ENCODE data around the gene TBC1D1. TPM values are rescaled to one million over a fixed set of nuclear protein-coding genes. Genes with fewer than 3 reads are reported as not detected.

The TBC1D1 gene
- total RNA-seq, 3 donors from 2014 or later (not counting 1 experiment from before 2014, with no cell fraction given), result 59.2 to 78.6 (median 68.5) TPM

DNA sequence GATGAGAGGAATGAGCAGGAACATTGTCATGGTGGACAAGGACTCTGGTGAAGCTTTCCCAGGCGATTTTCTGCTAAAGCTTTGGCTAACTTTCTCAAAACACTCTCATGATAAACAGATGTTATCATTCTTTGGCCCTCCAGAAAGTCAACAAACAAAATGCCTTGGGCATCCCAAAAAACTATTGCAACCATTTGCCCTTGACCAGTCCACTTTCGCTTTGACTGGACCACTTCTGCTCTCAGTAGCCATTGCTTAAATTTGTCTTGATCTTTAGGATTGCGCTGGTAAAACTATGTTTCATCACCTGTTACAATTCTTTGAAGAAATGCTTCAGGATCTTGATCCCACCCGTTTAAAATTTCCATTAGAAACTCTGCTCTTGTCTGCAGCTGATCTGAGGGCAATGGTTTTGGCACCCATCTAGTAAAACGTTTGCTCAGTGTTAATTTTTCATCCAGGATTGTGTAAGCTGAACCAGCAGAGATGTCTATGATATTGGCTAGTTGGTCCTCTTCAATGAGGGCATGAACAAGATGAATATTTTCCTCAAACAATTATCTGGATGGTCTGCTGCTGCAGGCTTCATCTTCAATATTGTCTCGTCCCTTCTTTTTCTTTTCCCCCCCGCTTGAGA is 14.8 kb downstream of the TBC1D1 start:
- no peaks in the 10 kb centered on the region for H3K27me3 ChIP-seq (ENCODE audit: control insufficient read depth, insufficient read depth, low read length)
- no peak overlapping the region for H3K27ac ChIP-seq (ENCODE audit: low read length)
- Mint-ChIP-seq H3K9me3 (no peaks in the 10 kb centered on the region), H3K4me3 (no peak overlapping the region), H3K27me3 (ENCODE audit: low read depth in 2 of 2) (no peaks in the 10 kb centered on the region), H3K36me3 (no peaks in the 10 kb centered on the region), H3K4me1 (peaks cover 23 to 27% of the 10 kb centered on the region in 2 donors), H3K27ac (no peak overlapping the region)
- TF ChIP-seq, protein P1, sequence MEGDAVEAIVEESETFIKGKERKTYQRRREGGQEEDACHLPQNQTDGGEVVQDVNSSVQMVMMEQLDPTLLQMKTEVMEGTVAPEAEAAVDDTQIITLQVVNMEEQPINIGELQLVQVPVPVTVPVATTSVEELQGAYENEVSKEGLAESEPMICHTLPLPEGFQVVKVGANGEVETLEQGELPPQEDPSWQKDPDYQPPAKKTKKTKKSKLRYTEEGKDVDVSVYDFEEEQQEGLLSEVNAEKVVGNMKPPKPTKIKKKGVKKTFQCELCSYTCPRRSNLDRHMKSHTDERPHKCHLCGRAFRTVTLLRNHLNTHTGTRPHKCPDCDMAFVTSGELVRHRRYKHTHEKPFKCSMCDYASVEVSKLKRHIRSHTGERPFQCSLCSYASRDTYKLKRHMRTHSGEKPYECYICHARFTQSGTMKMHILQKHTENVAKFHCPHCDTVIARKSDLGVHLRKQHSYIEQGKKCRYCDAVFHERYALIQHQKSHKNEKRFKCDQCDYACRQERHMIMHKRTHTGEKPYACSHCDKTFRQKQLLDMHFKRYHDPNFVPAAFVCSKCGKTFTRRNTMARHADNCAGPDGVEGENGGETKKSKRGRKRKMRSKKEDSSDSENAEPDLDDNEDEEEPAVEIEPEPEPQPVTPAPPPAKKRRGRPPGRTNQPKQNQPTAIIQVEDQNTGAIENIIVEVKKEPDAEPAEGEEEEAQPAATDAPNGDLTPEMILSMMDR (IDR thresholded peaks at IDR 0.05), result no peak
- intact Hi-C loops (cut with micrococcal nuclease), result no loop called here
- no peaks in the 10 kb centered on the region for H3K4me1 ChIP-seq (ENCODE audit: control insufficient read depth, insufficient read depth, low read length)
- H3K4me3 ChIP-seq (ENCODE audit: low read length), result no peak overlapping the region
- H3K9me3 ChIP-seq (ENCODE audit: control insufficient read depth, insufficient read depth, low read length), result no peaks in the 10 kb centered on the region
- DNase-seq (no peak), ATAC-seq (no peak)
- peaks cover 17% of the 10 kb centered on the region for H3K36me3 ChIP-seq (ENCODE audit: control insufficient read depth, insufficient read depth, low read length)
- WGBS (ENCODE audit: insufficient coverage), result 89% methylated on average over 7 of the region's 7 CpGs

DNA sequence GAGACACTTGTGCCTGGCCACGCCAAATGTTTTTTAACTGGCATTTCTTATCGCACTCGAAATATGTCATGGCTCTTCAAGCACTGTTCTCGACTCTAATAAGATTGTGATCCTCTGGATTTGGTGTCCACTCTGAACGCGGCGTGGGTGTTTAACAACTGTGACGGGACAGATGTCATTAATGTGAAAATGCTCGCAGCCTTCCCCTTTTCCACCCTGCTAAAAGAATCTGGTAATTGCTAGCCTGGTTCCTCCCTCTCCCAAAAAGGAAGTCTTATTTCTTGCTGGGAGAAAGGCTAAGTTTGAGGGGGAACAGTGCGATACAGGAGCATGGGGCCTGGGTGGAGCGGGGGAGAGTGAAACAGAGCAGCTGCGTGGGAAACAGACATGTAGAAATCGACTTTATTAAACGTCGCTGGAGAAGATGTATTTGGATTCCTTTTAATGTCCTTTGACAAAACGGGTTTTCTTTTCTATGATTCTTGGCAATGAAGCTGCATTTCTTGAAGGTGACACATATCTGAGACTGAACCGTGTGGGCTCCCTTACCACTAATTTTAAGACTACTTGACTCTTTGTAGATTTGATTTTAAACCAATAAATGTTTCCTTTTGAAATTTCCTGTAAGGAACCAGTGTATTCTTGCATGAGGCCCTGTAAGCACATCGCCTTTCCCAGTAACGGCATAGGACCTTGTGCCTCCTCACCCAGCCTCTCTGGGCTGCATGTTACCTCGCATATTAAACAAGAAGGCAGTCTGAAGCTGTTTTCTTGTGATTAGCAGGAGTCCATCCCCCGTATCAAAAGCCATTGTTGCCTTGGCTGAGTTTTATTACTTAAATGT is 17.8 kb downstream of the TBC1D1 start:
- no peak overlapping the region for H3K27ac Mint-ChIP-seq
- H3K27me3 Mint-ChIP-seq (ENCODE audit: low read depth in 2 of 2), result no peaks in the 10 kb centered on the region
- WGBS (ENCODE audit: insufficient coverage), result 91% methylated on average over 21 of the region's 21 CpGs
- Histone ChIP-seq H3K27ac (ENCODE audit: low read length) (no peak overlapping the region), H3K27me3 (ENCODE audit: control insufficient read depth, insufficient read depth, low read length) (no peaks in the 10 kb centered on the region), H3K36me3 (ENCODE audit: control insufficient read depth, insufficient read depth, low read length) (peaks cover 3% of the 10 kb centered on the region), H3K4me3 (ENCODE audit: low read length) (no peak overlapping the region), H3K4me1 (ENCODE audit: control insufficient read depth, insufficient read depth, low read length) (no peaks in the 10 kb centered on the region), H3K9me3 (ENCODE audit: control insufficient read depth, insufficient read depth, low read length) (no peaks in the 10 kb centered on the region)
- DNase-seq (no peak), ATAC-seq (no peak)
- peaks cover 31 to 35% of the 10 kb centered on the region in 2 donors for H3K4me1 Mint-ChIP-seq
- no peaks in the 10 kb centered on the region for H3K9me3 Mint-ChIP-seq
- intact Hi-C loops (cut with micrococcal nuclease), result no loop called here
- H3K4me3 Mint-ChIP-seq, result no peak overlapping the region
- TF ChIP-seq, protein P1 (IDR thresholded peaks at IDR 0.05), result no peak
- H3K36me3 Mint-ChIP-seq, result no peaks in the 10 kb centered on the region

DNA sequence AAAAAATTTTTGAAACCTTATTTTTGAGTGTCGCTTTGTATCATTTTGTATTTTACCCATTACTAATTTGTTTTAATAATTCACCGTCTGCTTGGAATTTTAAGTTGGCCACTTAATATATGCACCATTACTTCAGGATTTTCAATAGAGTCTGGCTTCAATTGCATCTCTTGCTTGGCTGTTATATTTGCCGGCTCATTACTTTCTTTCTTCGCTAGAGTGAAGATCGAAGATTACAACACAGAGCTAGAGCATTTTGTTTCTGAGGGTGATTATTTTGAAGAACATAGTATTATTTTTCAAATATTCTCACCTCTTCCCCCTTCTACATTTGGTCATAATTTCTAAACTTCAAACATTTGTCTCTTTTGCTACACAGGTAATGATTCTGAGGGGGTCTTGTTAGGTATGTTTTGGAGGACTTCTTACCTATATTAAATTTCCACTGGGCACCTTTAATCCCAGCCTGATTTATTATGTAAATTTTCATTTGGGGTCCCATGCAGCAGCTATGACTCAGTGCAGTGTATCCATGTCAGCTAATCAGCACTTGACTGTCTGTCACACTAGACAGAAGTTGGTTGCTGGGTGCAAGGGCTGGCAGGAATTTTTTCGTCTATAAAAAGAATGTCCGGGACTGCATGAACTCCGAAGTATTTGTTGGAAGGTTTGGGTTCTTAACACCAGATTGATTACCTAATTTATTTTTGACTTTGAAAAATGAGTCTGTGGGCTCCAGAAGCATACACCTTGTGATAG is 18.6 kb downstream of the TBC1D1 start:
- 96% methylated on average over 7 of the region's 8 CpGs for WGBS (ENCODE audit: insufficient coverage)
- Histone ChIP-seq H3K27ac (ENCODE audit: low read length) (no peak overlapping the region), H3K9me3 (ENCODE audit: control insufficient read depth, insufficient read depth, low read length) (no peaks in the 10 kb centered on the region), H3K36me3 (ENCODE audit: control insufficient read depth, insufficient read depth, low read length) (no peaks in the 10 kb centered on the region), H3K27me3 (ENCODE audit: control insufficient read depth, insufficient read depth, low read length) (no peaks in the 10 kb centered on the region), H3K4me1 (ENCODE audit: control insufficient read depth, insufficient read depth, low read length) (no peaks in the 10 kb centered on the region), H3K4me3 (ENCODE audit: low read length) (no peak overlapping the region)
- Mint-ChIP-seq H3K9me3 (no peaks in the 10 kb centered on the region), H3K4me1 (peaks cover 26 to 35% of the 10 kb centered on the region in 2 donors), H3K27me3 (ENCODE audit: low read depth in 2 of 2) (no peaks in the 10 kb centered on the region), H3K4me3 (no peak overlapping the region), H3K36me3 (no peaks in the 10 kb centered on the region), H3K27ac (no peak overlapping the region)
- DNase-seq, result no peak
- ATAC-seq, result no peak
- intact Hi-C loops (cut with micrococcal nuclease), result no loop called here
- TF ChIP-seq, protein P1 (IDR thresholded peaks at IDR 0.05), result no peak
